ENCODE measurements around the gene OSBPL10.

DNA sequence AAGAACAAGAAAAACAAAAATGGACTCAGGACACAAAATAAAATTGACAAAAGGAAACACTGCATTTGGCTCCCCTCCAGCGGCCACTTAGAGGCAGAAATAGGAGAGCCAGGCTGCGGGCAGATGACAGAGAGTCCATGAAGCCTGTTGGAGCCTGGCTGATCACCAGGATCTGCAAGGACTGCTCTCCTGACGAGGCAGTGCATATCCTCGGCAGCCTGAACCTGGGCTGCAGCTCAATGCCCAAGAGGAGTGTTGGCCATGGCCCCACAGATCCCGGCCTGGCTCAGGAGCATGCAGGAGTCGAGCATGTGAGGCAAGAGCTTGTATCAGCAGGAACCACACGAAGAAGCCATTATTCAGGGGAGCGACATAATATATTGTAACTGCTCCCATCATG lies 248.5 kb downstream of the OSBPL10 start:
- TF ChIP-seq, protein P1, sequence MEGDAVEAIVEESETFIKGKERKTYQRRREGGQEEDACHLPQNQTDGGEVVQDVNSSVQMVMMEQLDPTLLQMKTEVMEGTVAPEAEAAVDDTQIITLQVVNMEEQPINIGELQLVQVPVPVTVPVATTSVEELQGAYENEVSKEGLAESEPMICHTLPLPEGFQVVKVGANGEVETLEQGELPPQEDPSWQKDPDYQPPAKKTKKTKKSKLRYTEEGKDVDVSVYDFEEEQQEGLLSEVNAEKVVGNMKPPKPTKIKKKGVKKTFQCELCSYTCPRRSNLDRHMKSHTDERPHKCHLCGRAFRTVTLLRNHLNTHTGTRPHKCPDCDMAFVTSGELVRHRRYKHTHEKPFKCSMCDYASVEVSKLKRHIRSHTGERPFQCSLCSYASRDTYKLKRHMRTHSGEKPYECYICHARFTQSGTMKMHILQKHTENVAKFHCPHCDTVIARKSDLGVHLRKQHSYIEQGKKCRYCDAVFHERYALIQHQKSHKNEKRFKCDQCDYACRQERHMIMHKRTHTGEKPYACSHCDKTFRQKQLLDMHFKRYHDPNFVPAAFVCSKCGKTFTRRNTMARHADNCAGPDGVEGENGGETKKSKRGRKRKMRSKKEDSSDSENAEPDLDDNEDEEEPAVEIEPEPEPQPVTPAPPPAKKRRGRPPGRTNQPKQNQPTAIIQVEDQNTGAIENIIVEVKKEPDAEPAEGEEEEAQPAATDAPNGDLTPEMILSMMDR (conservative IDR thresholded peaks at IDR 0.05 in 1 of 2, IDR thresholded peaks at IDR 0.05 in 1 of 2; ENCODE audit: extremely low read depth in 1 of 2, insufficient read depth in 1 of 2, low read depth in 1 of 2, low read length in 2 of 2): no peak
- no peak for TF ChIP-seq EZH2 (IDR thresholded peaks at IDR 0.05; ENCODE audit: borderline replicate concordance, low read length)

All from mammary epithelial cell (primary cell).